HG02678 (cell line): Measurements from ENCODE around the gene ERI3.

ENCODE experiments used
- ATAC-seq: cut with Tn5 transposase; IDR thresholded peaks from one replicate; pipeline ENCODE4 v1.9.1; 2021; ENCODE audit warnings: mild to moderate bottlenecking, moderate library complexity; ENCODE audit not compliant: unreplicated experiment

ERI3 gene

GRCh38 chr1:44289530-44289929 is 65.5 kb downstream of the ERI3 start:
- no peak for ATAC-seq

- ATAC-seq = no peak
These were observed 66.2 kb downstream of the ERI3 start for GRCh38 chr1:44288883-44289282.

GRCh38 chr1:44284184-44284583 is 70.9 kb downstream of the ERI3 start:
- no peak for ATAC-seq

- ATAC-seq = no peak
These were observed 71.4 kb downstream of the ERI3 start for GRCh38 chr1:44283524-44284173.

GRCh38 chr1:44282704-44283426 is 72.2 kb downstream of the ERI3 start:
- no peak for ATAC-seq

GRCh38 chr1:44281962-44282703 is 72.9 kb downstream of the ERI3 start:
- ATAC-seq = no peak

- no peak for ATAC-seq
These were observed 78.2 kb downstream of the ERI3 start for GRCh38 chr1:44276901-44277300.

- ATAC-seq = no peak
These were observed 79.1 kb downstream of the ERI3 start for GRCh38 chr1:44275991-44276405.

- no peak for ATAC-seq
These were observed 79.6 kb downstream of the ERI3 start for GRCh38 chr1:44275296-44275962.

GRCh38 chr1:44273560-44274350 is 81.3 kb downstream of the ERI3 start:
- no peak for ATAC-seq

- no peak for ATAC-seq
These were observed 82.1 kb downstream of the ERI3 start for GRCh38 chr1:44272992-44273391.

- ATAC-seq = no peak
These were observed 83.4 kb downstream of the ERI3 start for GRCh38 chr1:44271646-44272045.

- no peak for ATAC-seq
These were observed 84.1 kb downstream of the ERI3 start for GRCh38 chr1:44270686-44271628.

GRCh38 chr1:44268054-44268453 is 87.0 kb downstream of the ERI3 start:
- ATAC-seq = no peak

- ATAC-seq = no peak
These were observed 87.6 kb downstream of the ERI3 start for GRCh38 chr1:44267438-44267837.

- no peak for ATAC-seq
These were observed 88.4 kb downstream of the ERI3 start for GRCh38 chr1:44266400-44267344.

GRCh38 chr1:44265656-44266358 is 89.2 kb downstream of the ERI3 start:
- no peak for ATAC-seq

- ATAC-seq = no peak
These were observed 90.6 kb downstream of the ERI3 start for GRCh38 chr1:44264451-44264771.
